NCI-H1105 (cell line): Measurements from ENCODE around the gene POLR2A.
A peak's percentile ranks its signal among the peaks of the same experiment; 100 is the strongest.
"Not testable (repeated sequence)": the region's sequence is repeated elsewhere in the genome, so short reads cannot be mapped to it uniquely, and the experiment has no call there.

Experiments used
- DNase-seq: peaks from one replicate; lab custom pipeline; 2025; lab: John Stamatoyannopoulos, UW

Gene POLR2A

DNA sequence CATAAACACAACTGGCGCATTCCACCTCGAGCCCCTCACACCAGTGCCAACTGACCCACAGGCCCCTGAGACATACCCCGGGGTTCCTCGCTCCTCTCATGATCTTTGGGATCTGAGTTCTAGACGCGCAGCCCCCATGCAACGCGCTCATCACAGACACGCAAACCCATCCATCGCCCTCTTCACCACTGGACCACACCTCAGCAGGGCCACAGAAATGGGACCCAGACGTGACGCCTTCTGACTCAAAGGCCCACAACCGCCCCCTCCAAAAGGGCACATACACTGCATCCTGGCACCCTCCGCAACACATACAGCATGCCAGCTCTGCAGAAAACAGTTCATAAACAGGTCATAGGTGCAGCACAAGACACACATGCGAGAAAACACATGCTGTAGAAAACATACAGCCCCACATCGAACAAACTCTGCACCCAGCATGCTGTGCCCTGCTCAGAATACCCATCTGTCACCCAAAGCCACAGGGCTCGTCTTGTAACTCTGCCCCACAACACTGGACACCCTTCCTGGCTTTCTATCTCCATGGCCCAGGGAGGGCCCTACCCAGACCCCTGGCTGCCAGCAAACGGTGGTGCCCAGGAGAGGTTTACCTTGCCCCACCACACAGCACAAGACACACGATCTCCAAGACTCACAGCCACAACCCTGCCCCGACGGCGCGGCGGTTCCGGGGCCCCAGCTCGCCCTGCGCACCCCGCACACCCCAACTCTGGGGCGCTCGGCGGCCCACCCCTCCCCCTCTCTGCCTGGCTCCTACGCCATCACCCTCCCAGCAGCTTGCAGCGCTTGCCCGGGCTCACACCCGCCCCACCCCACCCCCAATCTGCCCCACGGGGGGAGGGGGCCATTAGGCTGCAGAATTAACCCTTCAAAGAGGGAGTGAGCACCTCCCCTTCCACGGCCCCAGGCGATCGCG, 5.6 kb upstream of the POLR2A start:
- peak; percentile 8 for DNase-seq

DNA sequence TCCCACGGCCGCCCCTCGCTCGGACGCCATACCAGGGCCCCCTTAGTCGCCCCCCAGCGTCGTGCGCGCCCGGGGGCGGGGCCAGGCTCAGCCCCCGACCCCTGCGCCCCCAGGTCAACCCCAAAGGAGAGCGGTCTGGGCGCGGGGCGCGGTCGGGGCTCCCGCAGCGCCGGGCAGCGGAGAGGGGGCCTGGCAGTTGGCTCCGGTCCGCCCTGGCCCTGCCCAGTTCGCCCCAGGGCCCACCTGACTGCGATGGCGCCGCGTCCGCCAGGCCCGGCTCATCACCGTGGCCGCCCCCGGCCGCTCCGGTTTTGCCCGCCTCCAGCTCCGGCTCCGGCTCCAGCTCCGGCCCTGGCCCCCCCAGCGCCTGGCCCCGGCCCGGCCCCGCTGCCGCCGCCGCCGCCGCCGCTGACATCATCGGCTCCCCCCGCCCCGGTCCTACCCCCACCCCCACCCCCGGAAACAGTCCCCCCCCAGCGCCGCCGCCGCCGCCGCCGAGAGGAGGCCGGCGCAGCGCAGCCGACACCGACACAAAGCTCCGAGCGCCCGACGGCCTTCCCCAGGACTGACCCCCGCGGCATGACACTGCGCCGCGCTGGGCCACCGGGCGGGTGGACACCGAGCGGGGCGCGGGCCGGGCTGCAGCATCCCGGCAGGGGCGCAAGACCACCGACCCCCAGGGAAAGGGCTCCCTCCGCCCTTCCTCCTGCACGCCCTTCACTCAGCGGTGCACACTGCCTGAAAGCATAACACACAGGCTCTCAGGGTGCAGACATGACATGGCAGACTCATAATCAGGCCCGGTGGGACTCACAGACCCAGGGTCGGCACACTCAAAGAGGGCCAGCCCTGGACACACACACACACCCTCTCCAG, 4.7 kb upstream of the POLR2A start, which contains the start of gene ZBTB4:
TSS of gene ZBTB4 (minus strand) at position 419 of the 876 bp plus-strand sequence. CDS start 12,830 bp downstream, outside the sequence.
- peak; percentile 44 for DNase-seq

DNA sequence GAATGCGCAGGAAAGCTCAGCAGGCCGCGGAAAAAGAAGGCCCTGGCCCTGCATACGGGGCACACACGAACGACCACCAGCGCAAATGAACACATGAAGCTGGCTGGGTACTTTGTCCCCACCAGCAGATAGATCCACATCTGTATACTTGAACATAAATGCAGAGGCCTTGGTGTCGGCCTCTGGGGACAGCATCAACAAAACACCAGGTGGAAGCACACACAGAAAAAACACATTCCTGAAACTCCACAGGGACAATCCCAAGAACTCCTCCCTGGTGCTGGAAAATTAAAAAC, 4.1 kb upstream of the POLR2A start:
- DNase-seq: no peak

DNA sequence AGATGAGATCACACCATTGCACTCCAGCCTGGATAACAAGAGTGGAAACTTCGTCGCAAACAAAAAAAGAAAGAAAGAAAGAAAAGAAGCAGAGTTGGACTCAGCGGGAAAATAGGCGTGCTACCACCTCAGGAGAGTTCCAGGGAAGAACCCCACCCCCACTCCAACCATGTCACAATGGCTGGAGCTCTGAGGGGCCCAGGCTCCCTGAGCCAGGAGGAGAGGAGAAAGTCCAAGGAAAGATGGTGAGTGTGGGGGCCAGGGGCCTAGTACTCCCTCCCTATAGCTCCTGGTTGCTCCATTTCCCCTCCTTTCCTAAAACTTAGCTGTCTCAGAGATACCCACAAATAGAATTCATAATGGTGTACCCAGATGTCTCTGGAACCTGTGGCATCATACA, 2.9 kb upstream of the POLR2A start, which contains the start of gene SLC35G6:
TSS of gene SLC35G6 (plus strand) at position 172 of the 400 bp plus-strand sequence. CDS start at position 243, 71 bp downstream.
- not testable (repeated sequence) for DNase-seq

DNA sequence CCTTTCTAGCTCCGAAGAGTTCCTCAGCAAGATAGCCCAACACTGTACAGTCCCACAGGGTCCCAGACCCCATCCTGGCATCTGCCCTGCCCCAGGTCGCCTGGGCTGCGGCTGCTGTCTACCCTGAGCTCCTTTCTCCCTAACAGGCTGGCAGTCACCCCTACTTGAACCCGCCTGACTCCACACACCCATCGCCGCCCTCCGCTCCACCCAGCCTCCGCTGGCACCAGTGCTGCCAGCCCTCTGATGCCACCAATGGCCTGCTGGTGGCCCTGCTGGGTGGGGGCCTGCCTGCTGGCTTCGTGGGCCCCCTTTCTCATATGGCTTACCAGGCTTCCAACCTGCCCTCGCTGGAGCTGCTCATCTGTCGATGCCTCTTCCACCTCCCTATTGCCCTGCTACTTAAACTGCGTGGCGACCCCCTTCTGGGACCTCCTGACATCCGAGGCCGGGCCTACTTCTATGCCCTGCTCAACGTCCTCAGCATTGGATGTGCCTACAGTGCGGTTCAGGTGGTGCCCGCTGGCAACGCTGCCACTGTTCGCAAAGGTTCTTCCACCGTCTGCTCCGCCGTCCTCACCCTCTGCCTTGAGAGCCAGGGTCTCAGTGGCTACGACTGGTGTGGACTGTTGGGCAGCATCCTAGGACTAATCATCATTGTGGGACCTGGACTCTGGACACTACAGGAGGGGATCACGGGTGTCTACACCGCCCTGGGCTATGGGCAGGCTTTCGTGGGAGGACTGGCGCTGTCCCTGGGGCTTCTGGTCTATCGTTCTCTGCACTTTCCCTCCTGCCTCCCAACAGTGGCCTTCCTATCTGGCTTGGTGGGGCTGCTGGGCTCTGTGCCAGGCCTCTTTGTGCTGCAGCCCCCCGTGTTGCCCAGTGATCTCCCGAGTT, 2.1 kb upstream of the POLR2A start:
- DNase-seq: not testable (repeated sequence)

DNA sequence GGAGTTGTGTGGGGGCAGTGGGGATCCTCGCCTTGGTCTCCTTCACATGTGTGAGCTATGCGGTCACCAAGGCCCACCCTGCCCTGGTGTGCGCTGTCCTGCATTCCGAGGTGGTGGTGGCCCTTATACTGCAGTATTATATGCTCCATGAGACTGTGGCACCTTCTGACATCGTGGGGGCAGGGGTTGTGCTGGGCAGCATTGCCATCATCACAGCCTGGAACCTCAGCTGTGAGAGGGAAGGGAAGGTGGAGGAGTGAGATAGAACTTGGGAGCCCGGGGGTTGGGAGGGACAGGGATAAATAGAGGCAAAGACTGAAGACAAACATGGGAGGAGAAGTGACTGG, 1.5 kb upstream of the POLR2A start:
- DNase-seq: not testable (repeated sequence)

DNA sequence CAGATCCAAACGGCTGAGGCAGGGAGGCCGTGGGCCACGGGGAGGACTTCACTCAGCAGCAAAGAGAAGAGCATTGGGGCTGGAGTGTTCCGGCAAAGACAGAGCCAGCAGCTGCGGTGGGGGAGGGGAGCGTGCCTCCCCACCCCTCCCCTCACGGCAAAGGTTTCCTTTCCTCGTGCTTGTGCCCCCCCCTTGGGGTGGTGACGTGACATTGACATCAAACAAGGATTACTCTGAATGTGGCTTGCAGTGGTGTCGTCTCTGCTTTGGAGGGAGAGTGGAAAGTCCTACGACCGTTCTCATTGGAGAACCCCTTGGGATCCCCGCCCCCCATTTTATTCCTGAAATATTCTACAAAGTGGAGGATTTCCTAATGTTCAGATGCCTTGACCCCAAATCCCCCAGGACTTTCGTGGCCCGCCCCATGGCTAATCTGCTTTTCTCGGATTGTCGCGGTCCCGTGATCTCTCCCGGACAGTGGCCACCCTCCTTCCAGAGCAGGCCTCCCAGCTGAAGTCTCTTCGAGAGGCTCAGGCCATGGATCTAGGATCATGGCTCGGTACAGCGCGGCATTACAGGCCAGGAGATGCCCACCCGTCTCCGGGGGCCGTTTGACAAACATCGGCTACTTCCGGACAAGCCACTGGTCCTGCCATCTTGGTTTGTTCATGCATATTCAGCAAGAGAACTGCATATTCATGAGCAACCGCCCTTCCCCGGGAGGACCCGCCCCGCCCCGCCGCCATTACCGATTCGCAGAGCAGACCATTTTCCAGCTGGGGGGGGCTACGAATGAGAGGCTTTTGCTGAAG, 705 bp upstream of the POLR2A start:
- DNase-seq: peak; percentile 92

DNA sequence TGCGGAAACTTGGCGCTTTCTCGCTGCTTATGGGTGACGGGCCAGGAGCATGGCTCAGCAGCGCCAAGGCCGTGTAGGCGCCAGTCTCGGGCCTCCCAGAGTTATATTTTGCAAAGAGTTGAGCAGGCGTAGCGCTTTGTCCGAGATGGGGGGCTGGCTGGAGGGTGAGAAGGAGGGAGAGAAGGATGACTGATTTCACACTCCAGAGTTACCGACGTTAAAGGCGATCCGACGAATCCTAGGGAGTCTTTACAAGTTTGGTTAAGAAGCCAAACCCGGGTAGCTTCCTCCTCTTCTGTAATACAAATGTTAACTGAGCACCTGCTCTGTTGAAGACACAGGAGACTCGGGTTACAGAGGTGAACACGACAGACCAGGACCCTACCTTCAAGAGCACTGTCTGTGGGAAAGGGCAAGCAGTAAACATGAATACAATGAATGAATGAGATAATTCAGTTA, 782 bp downstream of the POLR2A start:
- DNase-seq: no peak

DNA sequence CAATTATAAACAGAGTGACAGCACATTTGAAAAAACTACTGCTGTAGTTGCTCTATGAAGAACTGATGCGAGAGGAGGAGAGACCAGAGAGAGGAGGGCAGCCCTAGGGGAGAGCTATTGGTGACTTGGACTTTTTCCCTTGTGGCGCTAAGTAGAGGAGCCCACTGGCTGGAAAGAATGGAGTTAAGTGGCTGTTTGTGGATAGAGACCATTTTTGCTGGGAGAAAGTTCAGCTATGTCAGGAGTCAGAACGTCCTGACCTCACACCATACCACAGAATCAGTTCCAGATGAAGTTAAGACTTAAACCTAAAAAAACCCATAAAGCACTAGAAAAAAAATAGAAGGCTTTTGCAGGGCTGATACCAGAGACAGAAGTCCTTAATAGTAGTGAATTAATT, 2.0 kb downstream of the POLR2A start:
- DNase-seq: no peak

DNA sequence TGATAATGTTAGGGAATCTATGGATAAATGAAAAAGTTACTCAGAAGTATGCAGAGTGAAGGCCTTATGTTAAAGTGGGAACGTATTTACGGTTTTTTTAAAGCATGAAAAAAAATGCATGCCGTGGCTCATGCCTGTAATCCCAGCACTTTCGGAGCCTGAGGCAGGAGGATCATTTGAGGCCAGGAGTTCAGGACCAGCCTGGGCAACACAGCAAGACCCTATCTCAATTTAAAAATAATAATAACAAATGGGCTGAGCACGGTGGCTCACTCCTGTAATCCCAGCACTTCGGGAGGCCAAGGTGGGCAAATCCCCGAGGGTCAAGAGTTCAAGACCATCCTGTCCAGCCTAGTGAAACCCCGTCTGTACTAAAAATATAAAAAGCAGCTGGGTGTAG, 6.0 kb downstream of the POLR2A start:
- DNase-seq: no peak

DNA sequence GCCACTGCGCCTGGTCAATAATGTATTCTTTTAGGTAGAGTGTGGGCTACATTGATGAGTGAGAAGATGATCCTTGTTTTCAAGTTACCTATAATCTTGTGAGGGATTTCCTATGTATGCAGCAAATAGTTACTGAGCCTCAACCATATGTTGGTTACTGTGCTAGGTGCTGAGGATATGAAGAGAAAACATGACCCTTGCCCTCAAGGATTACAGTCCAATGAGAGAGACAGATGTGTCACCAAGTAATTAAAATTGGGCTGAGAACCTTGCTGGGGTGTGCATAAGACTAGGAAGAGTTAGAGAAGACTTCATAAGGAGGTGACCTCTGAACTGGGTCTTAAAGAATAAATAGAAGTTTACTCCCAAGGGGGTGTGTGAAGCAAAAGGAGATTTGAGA, 7.4 kb downstream of the POLR2A start:
- DNase-seq: no peak

DNA sequence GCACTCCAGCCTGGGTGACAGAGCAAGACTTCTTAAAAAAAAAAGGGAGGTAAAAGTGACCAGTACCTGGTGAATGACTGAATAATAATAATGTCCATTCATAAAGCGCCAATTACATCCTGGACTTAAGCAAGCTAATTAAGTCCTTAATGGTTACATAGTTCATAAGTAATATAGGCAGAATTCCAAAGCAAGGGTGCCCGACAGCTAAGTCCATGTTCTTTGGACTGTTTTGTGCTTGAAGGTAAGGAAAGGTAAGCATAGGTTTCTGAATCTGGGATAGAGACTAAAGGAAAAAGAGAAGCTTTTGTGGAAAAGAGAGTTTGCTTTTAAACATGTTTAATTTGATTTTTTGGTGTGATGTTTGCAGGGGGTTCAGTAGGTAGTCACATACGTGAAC, 9.8 kb downstream of the POLR2A start:
- no peak for DNase-seq

DNA sequence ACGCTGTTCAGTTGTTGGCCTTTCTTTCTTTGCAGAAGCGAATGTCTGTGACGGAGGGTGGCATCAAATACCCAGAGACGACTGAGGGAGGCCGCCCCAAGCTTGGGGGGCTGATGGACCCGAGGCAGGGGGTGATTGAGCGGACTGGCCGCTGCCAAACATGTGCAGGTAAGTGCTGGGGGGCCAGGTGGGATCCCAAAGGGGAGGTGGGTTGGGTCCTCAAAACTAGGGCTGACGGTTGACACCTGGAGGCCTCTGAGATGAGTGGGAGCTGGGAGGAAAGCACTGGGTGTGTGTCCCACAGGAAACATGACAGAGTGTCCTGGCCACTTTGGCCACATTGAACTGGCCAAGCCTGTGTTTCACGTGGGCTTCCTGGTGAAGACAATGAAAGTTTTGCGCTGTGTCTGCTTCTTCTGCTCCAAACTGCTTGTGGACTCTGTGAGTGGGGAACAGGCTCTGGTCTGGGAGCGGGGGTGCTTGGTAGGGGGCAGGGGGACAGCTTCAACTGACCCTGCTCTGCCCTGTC, 11.8 kb downstream of the POLR2A start:
- DNase-seq: no peak

DNA sequence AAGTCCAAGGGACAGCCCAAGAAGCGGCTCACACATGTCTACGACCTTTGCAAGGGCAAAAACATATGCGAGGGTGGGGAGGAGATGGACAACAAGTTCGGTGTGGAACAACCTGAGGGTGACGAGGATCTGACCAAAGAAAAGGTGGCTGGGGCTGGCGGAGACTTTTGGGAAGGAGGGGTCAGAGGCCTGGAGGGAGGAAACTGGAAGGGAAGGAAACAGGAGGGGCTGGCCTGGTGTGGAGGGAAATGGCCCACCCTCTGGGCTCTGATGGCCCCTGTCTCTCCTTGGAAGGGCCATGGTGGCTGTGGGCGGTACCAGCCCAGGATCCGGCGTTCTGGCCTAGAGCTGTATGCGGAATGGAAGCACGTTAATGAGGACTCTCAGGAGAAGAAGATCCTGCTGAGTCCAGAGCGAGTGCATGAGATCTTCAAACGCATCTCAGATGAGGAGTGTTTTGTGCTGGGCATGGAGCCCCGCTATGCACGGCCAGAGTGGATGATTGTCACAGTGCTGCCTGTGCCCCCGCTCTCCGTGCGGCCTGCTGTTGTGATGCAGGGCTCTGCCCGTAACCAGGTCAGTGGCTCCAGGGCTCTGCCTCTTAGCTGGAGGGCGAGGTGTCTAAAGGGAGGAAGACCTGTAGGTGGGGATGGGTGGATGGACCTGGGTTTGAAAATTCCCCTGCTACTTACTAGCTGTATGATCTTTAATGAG, 12.5 kb downstream of the POLR2A start:
- DNase-seq: no peak

DNA sequence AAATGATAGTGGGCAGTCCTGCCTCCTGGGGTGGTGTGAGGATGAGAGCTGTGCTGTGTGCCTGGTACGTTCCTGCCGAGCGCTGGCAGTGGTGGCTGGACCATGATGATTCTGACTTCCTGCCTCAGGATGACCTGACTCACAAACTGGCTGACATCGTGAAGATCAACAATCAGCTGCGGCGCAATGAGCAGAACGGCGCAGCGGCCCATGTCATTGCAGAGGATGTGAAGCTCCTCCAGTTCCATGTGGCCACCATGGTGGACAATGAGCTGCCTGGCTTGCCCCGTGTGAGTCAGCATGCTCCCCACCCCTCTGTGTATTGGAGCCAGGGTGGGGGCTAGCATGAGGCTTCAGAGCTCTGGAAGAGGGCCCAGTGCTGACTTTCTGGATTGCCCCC, 13.1 kb downstream of the POLR2A start:
- no peak for DNase-seq

DNA sequence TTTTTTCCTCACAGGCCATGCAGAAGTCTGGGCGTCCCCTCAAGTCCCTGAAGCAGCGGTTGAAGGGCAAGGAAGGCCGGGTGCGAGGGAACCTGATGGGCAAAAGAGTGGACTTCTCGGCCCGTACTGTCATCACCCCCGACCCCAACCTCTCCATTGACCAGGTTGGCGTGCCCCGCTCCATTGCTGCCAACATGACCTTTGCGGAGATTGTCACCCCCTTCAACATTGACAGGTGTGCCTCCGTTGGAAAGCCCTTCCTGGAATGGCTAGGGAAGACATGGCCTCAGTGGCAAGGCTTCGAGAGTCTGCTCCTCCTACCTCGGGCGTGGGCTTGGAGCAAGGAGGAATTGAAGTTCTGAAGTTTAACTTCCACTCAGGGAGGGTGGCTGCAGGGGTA, 13.5 kb downstream of the POLR2A start:
- DNase-seq: no peak

DNA sequence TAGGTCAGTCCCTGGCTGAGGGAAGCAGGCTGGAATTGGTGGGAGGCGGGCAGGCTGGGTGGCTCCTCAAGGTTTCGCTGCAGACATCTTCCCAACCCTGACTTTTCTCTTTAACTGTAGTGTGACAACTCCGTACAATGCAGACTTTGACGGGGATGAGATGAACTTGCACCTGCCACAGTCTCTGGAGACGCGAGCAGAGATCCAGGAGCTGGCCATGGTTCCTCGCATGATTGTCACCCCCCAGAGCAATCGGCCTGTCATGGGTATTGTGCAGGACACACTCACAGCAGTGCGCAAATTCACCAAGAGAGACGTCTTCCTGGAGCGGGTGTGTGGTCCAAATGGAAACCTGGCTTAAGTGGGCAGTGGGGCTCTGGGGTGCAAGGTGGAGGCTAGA, 15.0 kb downstream of the POLR2A start:
- DNase-seq: no peak

DNA sequence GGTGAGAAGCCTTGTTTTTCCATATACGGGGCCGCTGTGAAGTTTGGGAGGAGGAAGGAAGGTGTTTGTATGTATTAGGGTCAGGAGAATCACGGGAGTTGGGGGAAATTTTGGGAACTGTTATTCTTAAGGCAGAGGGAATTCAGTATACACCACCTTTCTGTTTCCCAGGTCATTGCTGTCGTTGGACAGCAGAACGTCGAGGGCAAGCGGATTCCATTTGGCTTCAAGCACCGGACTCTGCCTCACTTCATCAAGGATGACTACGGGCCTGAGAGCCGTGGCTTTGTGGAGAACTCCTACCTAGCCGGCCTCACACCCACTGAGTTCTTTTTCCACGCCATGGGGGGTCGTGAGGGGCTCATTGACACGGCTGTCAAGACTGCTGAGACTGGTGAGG, 17.6 kb downstream of the POLR2A start:
- DNase-seq: no peak

DNA sequence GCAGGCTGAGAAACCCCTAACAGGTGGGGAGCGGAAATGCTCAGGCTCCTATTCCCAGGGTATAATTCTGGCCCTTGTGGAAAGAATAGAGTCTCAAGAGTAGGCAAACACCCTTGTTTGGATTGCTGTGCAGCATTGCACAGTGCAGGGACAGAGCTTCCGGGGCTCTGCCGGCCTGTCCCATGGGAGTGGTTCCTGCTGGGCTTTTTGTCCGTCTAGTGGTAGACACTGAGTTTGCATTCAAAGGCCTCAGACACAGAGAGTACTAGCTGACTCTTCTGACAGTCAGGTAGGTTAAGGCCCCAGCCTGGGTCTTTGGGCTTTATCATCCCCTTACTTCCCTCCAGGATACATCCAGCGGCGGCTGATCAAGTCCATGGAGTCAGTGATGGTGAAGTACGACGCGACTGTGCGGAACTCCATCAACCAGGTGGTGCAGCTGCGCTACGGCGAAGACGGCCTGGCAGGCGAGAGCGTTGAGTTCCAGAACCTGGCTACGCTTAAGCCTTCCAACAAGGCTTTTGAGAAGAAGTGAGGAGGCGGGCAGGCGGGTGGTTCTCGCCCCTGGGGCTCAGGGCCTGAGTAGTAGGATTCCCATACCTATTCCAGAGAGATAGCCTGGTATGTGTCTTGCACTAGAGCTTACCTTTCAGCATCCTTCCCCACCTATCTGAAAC, 18.1 kb downstream of the POLR2A start:
- DNase-seq: no peak
